NCI-H187 treated with DMSO at 0.1 percent for 48 hours (cell line): ENCODE results near the gene PPP1R16B.

Source experiments
- DNase-seq: peaks from one replicate; lab custom pipeline; 2025; lab: John Stamatoyannopoulos, UW

Gene PPP1R16B

GRCh38 chr20:38827770-38828281 is 22.3 kb downstream of the PPP1R16B start:
- no peak for DNase-seq

- DNase-seq, result no peak
Measured at GRCh38 chr20:38828514-38829295, 23.2 kb downstream of the PPP1R16B start.

- DNase-seq, result no peak
Measured at GRCh38 chr20:38829296-38829875, 23.9 kb downstream of the PPP1R16B start.

GRCh38 chr20:38830356-38830755 is 24.9 kb downstream of the PPP1R16B start:
- DNase-seq, result no peak

- DNase-seq, result no peak
Measured at GRCh38 chr20:38831049-38831691, 25.7 kb downstream of the PPP1R16B start.

GRCh38 chr20:38831995-38832620 is 26.6 kb downstream of the PPP1R16B start:
- no peak for DNase-seq

- no peak for DNase-seq
Measured at GRCh38 chr20:38833154-38833856, 27.8 kb downstream of the PPP1R16B start.

GRCh38 chr20:38833857-38834164 is 28.3 kb downstream of the PPP1R16B start:
- DNase-seq, result no peak

GRCh38 chr20:38834868-38835267 is 29.4 kb downstream of the PPP1R16B start:
- no peak for DNase-seq

GRCh38 chr20:38835792-38836191 is 30.3 kb downstream of the PPP1R16B start:
- DNase-seq, result no peak

GRCh38 chr20:38836991-38837390 is 31.5 kb downstream of the PPP1R16B start:
- no peak for DNase-seq

- DNase-seq, result no peak
Measured at GRCh38 chr20:38838326-38838725, 32.8 kb downstream of the PPP1R16B start.

GRCh38 chr20:38839563-38839962 is 34.1 kb downstream of the PPP1R16B start:
- no peak for DNase-seq

- no peak for DNase-seq
Measured at GRCh38 chr20:38840053-38840893, 34.8 kb downstream of the PPP1R16B start.

GRCh38 chr20:38840894-38841470 is 35.5 kb downstream of the PPP1R16B start:
- DNase-seq, result no peak

- no peak for DNase-seq
Measured at GRCh38 chr20:38841570-38841969, 36.1 kb downstream of the PPP1R16B start.

GRCh38 chr20:38842026-38842425 is 36.5 kb downstream of the PPP1R16B start:
- DNase-seq, result no peak

GRCh38 chr20:38842558-38842981 is 37.1 kb downstream of the PPP1R16B start:
- no peak for DNase-seq

GRCh38 chr20:38843346-38843745 is 37.8 kb downstream of the PPP1R16B start:
- no peak for DNase-seq

- DNase-seq, result no peak
Measured at GRCh38 chr20:38844963-38845362, 39.5 kb downstream of the PPP1R16B start.

GRCh38 chr20:38847840-38848239 is 42.3 kb downstream of the PPP1R16B start:
- no peak for DNase-seq
